HCT116 (cell line): Measurements from ENCODE around the gene AK2.

Experiments
- CBX3 ChIP-seq: IDR thresholded peaks from 2 replicates; pipeline ENCODE4 v1.6.1; 2012; ENCODE audit warnings: low read depth
- CEBPB ChIP-seq: IDR thresholded peaks from 2 replicates; pipeline ENCODE4 v1.6.1; 2012; ENCODE audit warnings: low read depth
- ELF1 ChIP-seq: IDR thresholded peaks from 2 replicates; pipeline ENCODE4 v1.6.1; 2012; ENCODE audit warnings: low read depth, borderline replicate concordance
- EZH2 ChIP-seq: fragments of 200-600 bp; sonication (generic); IDR thresholded peaks from 2 replicates; pipeline ENCODE4 v1.6.1; 2017; ENCODE audit warnings: antibody characterized with exemption, mixed run types
- POLR2A ChIP-seq: IDR thresholded peaks from 2 replicates; pipeline ENCODE4 v1.7.0; 2011; ENCODE audit warnings: borderline replicate concordance; ENCODE audit not compliant: insufficient read depth, insufficient read length; ENCODE audit errors: extremely low read depth
- POLR2AphosphoS5 ChIP-seq: IDR thresholded peaks from 2 replicates; pipeline ENCODE4 v1.6.1; 2011; ENCODE audit warnings: mild to moderate bottlenecking, low read depth, low read length, moderate library complexity
- SP1 ChIP-seq: IDR thresholded peaks from 2 replicates; pipeline ENCODE4 v1.6.1; 2012; ENCODE audit warnings: low read depth
- SRF ChIP-seq: IDR thresholded peaks from 2 replicates; pipeline ENCODE4 v1.6.1; 2012; ENCODE audit warnings: low read depth
- ZFX ChIP-seq: fragments of 450-650 bp; IDR thresholded peaks from 2 replicates; pipeline ENCODE4 v1.6.1; 2017
- ZNF274 ChIP-seq: fragments of 200-500 bp; sonication (Bioruptor generic); IDR thresholded peaks from 2 replicates; pipeline ENCODE4 v1.6.1; 2014; ENCODE audit warnings: mild to moderate bottlenecking, low read depth, low read length, inconsistent platforms
- TF ChIP-seq, protein P1 (sequence below), 3 experiments: fragments of 200-600 bp in 1 of 3; sonication (generic) in 1 of 3; IDR thresholded peaks in 2 of 3; conservative IDR thresholded peaks in 1 of 3; 2 replicates each; pipeline ENCODE4 v1.5.1; 2012 to 2017; ENCODE audit warnings: low read depth in 2 of 3, low read length in 2 of 3, antibody characterized with exemption in 1 of 3, borderline replicate concordance in 1 of 3, control low read depth in 1 of 3, mild to moderate bottlenecking in 1 of 3, mixed read lengths in 1 of 3, mixed run types in 1 of 3, moderate library complexity in 1 of 3; ENCODE audit not compliant: insufficient read depth in 1 of 3
- TF ChIP-seq, protein P2 (sequence below): IDR thresholded peaks from 2 replicates; pipeline ENCODE4 v1.6.1; 2011; ENCODE audit warnings: mild to moderate bottlenecking, low read length, moderate library complexity; ENCODE audit not compliant: insufficient replicate concordance; ENCODE audit errors: extremely low read depth
- TF ChIP-seq, protein P3 (sequence below): IDR thresholded peaks from 2 replicates; pipeline ENCODE4 v1.6.1; 2012; ENCODE audit warnings: low read depth
- TF ChIP-seq, protein P4 (sequence below): IDR thresholded peaks from 2 replicates; pipeline ENCODE4 v1.6.1; 2012

- TF ChIP-seq, protein P1, sequence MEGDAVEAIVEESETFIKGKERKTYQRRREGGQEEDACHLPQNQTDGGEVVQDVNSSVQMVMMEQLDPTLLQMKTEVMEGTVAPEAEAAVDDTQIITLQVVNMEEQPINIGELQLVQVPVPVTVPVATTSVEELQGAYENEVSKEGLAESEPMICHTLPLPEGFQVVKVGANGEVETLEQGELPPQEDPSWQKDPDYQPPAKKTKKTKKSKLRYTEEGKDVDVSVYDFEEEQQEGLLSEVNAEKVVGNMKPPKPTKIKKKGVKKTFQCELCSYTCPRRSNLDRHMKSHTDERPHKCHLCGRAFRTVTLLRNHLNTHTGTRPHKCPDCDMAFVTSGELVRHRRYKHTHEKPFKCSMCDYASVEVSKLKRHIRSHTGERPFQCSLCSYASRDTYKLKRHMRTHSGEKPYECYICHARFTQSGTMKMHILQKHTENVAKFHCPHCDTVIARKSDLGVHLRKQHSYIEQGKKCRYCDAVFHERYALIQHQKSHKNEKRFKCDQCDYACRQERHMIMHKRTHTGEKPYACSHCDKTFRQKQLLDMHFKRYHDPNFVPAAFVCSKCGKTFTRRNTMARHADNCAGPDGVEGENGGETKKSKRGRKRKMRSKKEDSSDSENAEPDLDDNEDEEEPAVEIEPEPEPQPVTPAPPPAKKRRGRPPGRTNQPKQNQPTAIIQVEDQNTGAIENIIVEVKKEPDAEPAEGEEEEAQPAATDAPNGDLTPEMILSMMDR (IDR thresholded peaks at IDR 0.05 in 2 of 3, conservative IDR thresholded peaks at IDR 0.05 in 1 of 3; ENCODE audit: borderline replicate concordance in 1 of 3, insufficient read depth in 1 of 3, low read depth in 2 of 3, low read length in 2 of 3): no peak
- TF ChIP-seq EZH2: no peak
- TF ChIP-seq SRF: no peak
- TF ChIP-seq CEBPB: no peak
- TF ChIP-seq POLR2A: no peak
- TF ChIP-seq POLR2AphosphoS5: no peak
- TF ChIP-seq ELF1: no peak
- TF ChIP-seq CBX3: no peak
- TF ChIP-seq, protein P2, sequence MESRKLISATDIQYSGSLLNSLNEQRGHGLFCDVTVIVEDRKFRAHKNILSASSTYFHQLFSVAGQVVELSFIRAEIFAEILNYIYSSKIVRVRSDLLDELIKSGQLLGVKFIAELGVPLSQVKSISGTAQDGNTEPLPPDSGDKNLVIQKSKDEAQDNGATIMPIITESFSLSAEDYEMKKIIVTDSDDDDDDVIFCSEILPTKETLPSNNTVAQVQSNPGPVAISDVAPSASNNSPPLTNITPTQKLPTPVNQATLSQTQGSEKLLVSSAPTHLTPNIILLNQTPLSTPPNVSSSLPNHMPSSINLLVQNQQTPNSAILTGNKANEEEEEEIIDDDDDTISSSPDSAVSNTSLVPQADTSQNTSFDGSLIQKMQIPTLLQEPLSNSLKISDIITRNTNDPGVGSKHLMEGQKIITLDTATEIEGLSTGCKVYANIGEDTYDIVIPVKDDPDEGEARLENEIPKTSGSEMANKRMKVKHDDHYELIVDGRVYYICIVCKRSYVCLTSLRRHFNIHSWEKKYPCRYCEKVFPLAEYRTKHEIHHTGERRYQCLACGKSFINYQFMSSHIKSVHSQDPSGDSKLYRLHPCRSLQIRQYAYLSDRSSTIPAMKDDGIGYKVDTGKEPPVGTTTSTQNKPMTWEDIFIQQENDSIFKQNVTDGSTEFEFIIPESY: no peak
- TF ChIP-seq, protein P3, sequence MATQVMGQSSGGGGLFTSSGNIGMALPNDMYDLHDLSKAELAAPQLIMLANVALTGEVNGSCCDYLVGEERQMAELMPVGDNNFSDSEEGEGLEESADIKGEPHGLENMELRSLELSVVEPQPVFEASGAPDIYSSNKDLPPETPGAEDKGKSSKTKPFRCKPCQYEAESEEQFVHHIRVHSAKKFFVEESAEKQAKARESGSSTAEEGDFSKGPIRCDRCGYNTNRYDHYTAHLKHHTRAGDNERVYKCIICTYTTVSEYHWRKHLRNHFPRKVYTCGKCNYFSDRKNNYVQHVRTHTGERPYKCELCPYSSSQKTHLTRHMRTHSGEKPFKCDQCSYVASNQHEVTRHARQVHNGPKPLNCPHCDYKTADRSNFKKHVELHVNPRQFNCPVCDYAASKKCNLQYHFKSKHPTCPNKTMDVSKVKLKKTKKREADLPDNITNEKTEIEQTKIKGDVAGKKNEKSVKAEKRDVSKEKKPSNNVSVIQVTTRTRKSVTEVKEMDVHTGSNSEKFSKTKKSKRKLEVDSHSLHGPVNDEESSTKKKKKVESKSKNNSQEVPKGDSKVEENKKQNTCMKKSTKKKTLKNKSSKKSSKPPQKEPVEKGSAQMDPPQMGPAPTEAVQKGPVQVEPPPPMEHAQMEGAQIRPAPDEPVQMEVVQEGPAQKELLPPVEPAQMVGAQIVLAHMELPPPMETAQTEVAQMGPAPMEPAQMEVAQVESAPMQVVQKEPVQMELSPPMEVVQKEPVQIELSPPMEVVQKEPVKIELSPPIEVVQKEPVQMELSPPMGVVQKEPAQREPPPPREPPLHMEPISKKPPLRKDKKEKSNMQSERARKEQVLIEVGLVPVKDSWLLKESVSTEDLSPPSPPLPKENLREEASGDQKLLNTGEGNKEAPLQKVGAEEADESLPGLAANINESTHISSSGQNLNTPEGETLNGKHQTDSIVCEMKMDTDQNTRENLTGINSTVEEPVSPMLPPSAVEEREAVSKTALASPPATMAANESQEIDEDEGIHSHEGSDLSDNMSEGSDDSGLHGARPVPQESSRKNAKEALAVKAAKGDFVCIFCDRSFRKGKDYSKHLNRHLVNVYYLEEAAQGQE: no peak
- no peak for TF ChIP-seq ZNF274
- TF ChIP-seq, protein P4, sequence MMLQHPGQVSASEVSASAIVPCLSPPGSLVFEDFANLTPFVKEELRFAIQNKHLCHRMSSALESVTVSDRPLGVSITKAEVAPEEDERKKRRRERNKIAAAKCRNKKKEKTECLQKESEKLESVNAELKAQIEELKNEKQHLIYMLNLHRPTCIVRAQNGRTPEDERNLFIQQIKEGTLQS: no peak
- TF ChIP-seq ZFX: no peak
- no peak for TF ChIP-seq SP1
Measured at GRCh38 chr1:33057095-33057494, 20.4 kb upstream of the AK2 start.
